Measurements from ENCODE around the gene ZHX3. TPM values are rescaled to one million over a fixed set of nuclear protein-coding genes. Genes with fewer than 3 reads are reported as not detected.

Gene ZHX3
- total RNA-seq, 1 donor from 2014 or later: 53.3 TPM

- Histone ChIP-seq H3K27ac (no peak overlapping the region), H3K27me3 (no peaks in the 10 kb centered on the region), H3K4me3 (no peak overlapping the region), H3K4me1 (peaks cover 7 to 35% of the 10 kb centered on the region in 2 donors), H3K9me3 (no peaks in the 10 kb centered on the region), H3K36me3 (peaks cover 1 to 2% of the 10 kb centered on the region in 2 donors)
- DNase-seq (ENCODE audit: low spot score in 2 of 2): no peak
- TF ChIP-seq CTCF (IDR thresholded peaks at IDR 0.05): no peak
- intact Hi-C loops (cut with DNase I): no loop called here
These were observed 162.9 kb downstream of the ZHX3 start for GRCh38 chr20:41154436-41155176.

DNA sequence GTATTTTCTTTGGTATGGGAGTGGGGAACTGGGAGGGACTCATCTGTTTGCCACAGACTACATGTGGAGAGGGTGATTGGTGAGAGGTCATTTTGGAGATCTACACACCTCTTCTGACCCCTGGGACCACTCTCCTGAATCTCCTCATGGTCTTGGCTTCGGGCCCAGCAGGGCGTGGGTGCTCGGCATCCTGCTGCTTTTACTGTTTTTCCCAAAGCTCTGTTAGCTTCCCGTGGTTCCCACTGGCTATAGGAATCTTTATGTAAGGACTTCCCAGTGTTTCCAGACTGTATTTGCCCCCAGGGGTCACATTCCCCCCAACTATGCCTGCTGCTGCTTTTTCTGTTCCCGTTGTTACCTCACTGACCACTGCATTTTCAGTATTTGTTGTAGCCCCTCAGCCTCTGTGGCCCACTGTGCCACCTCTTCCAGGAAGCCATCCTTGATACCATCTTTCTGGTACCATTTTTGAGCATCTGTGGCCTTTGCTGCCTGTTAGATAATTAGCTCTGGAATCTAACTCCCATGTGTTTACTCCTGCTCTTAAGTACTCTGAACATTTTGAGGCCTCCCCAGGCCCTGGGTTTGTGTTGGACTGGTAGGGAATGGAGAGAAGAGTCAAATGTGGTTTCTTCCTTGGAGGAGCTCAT is 165.3 kb downstream of the ZHX3 start:
- TF ChIP-seq CTCF (IDR thresholded peaks at IDR 0.05): no peak
- intact Hi-C loops (cut with DNase I): no loop called here
- Histone ChIP-seq H3K27ac (peak overlapping the region in 1 of 2 donors; percentile 39), H3K4me1 (peaks cover 9 to 38% of the 10 kb centered on the region in 2 donors), H3K27me3 (no peaks in the 10 kb centered on the region), H3K4me3 (no peak overlapping the region), H3K36me3 (no peaks in the 10 kb centered on the region), H3K9me3 (no peaks in the 10 kb centered on the region)
- no peak for DNase-seq (ENCODE audit: low spot score in 2 of 2)

DNA sequence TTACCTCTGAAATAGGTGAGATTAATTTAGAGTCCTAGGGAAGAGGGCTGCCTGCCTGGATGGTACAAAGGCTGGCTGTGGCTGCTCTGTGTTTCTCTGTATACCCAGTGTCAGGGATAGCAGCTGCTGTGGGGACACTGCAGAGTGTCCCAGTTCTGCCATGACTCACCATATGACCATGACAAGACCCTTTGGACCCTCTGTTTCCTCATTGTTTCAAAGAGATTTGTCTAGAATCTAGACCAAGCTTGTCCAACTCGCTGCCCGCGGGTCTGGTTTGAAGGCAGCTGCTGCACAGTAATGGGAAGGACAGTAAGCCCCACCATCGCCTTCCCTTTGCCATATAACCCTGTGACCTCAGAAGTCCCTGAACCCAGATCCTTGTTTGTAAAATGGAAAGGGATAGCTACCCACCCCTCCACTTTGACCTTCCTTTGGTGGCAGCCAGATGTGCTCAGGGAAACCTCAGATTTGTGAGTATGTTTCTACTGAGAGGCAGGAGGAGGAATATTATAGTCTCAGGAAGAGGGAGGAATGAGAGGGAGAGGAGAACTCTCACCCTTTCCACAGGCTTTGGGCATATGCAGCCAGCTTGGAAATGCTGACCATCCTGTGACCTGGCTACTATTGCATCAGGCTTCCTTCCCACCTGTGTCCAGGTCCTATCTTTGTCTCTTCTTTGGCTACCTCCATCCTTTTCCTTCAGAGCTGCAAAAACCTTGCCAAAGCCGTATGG is 166.2 kb downstream of the ZHX3 start:
- Histone ChIP-seq H3K4me1 (peaks cover 12 to 44% of the 10 kb centered on the region in 2 donors), H3K36me3 (no peaks in the 10 kb centered on the region), H3K27me3 (no peaks in the 10 kb centered on the region), H3K27ac (peak overlapping the region in 1 of 2 donors; percentile 18), H3K4me3 (no peak overlapping the region), H3K9me3 (no peaks in the 10 kb centered on the region)
- no peak for DNase-seq (ENCODE audit: low spot score in 2 of 2)
- TF ChIP-seq CTCF (IDR thresholded peaks at IDR 0.05): no peak
- intact Hi-C loops (cut with DNase I): no loop called here

- intact Hi-C loops (cut with DNase I): no loop called here
- Histone ChIP-seq H3K9me3 (no peaks in the 10 kb centered on the region), H3K4me1 (peaks cover 17 to 50% of the 10 kb centered on the region in 2 donors), H3K36me3 (no peaks in the 10 kb centered on the region), H3K4me3 (no peak overlapping the region), H3K27me3 (no peaks in the 10 kb centered on the region), H3K27ac (peak overlapping the region in 1 of 2 donors; percentile 18)
- DNase-seq (ENCODE audit: low spot score in 2 of 2): no peak
- TF ChIP-seq CTCF (IDR thresholded peaks at IDR 0.05): no peak
These were observed 166.9 kb downstream of the ZHX3 start for GRCh38 chr20:41150664-41151063.

DNA sequence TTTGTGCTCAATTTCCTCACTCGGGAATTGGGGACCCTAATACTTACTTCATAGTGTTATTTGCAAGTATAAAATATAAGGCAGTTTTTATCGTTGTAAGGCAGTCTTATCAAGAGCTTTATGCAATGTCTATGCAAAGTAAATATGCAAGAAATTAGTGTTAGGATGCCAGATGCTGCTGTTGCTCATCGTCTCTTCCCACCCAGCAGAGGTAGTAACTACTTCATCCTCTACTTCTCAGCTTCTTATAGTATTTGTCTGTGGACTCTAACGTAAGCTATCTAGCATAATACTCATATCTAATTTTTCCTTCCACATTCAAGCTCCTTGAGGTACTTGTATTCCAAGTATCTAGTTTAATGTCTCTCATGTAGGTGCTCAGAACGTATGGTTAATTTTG is 168.6 kb downstream of the ZHX3 start:
- Histone ChIP-seq H3K4me1 (peaks cover 13 to 50% of the 10 kb centered on the region in 2 donors), H3K36me3 (no peaks in the 10 kb centered on the region), H3K27ac (peak overlapping the region; percentile 86 to 95), H3K27me3 (no peaks in the 10 kb centered on the region), H3K9me3 (no peaks in the 10 kb centered on the region), H3K4me3 (no peak overlapping the region)
- no peak for TF ChIP-seq CTCF (IDR thresholded peaks at IDR 0.05)
- no peak for DNase-seq (ENCODE audit: low spot score in 2 of 2)
- intact Hi-C loops (cut with DNase I): no loop called here
